PC-9 (cell line): ENCODE measurements around the gene FLT3. TPM values are rescaled to one million over a fixed set of nuclear protein-coding genes. Genes with fewer than 3 reads are reported as not detected.

ENCODE experiments used
- BruUV-seq: library from RNA; stranded (reverse); fragments of 400-500 nt; replicated peaks from 2 replicates; lab custom pipeline; 2021; lab: Mats Ljungman, UMichigan
- CTCF ChIA-PET: fragments of 300-600 bp; sonication (Branson Sonifier 250); formaldehyde crosslinking; loops from one replicate; lab custom pipeline; 2022; ENCODE audit warnings: antibody characterized with exemption; lab: Charles Lee
- POLR2A ChIA-PET: fragments of 300-600 bp; sonication (Branson Sonifier 250); formaldehyde crosslinking; loops from one replicate; lab custom pipeline; 2022; ENCODE audit warnings: antibody characterized with exemption; ENCODE audit not compliant: unreplicated experiment; lab: Charles Lee
- DNase-seq, 2 experiments: peaks; one replicate each; pipeline versions ENCODE4 v3.0.0 to v3.0.0-alpha.2; 2015 to 2022; ENCODE audit warnings: mixed read lengths in 1 of 2
- H2AFZ ChIP-seq: fragments of 200-600 bp; sonication (generic); 2 replicates; pipeline ENCODE4 v1.8.1; 2017; ENCODE audit warnings: antibody characterized with exemption
- H3F3A ChIP-seq: fragments of 200-600 bp; sonication (generic); 2 replicates; pipeline ENCODE4 v1.8.1; 2017; ENCODE audit warnings: antibody characterized with exemption, mild to moderate bottlenecking, low read depth; ENCODE audit not compliant: insufficient read depth
- H3K27ac ChIP-seq: fragments of 200-600 bp; sonication (generic); 2 replicates; pipeline ENCODE4 v1.6.1; 2016; ENCODE audit warnings: mixed run types
- H3K27me3 ChIP-seq: fragments of 200-600 bp; sonication (generic); 2 replicates; pipeline ENCODE4 v1.6.1; 2016; ENCODE audit warnings: low read depth, mixed run types; ENCODE audit not compliant: insufficient read depth
- H3K36me3 ChIP-seq: fragments of 200-600 bp; sonication (generic); 2 replicates; pipeline ENCODE4 v1.6.1; 2016; ENCODE audit warnings: low read depth, mixed run types
- H3K4me1 ChIP-seq: fragments of 200-600 bp; sonication (generic); replicated peaks from 2 replicates; pipeline ENCODE4 v1.6.1; 2016; ENCODE audit warnings: mixed run types; ENCODE audit not compliant: insufficient read depth
- H3K4me2 ChIP-seq: fragments of 200-600 bp; sonication (generic); 2 replicates; pipeline ENCODE4 v1.6.1; 2017; ENCODE audit warnings: mixed run types
- H3K4me3 ChIP-seq: fragments of 200-600 bp; sonication (generic); 2 replicates; pipeline ENCODE4 v1.6.1; 2016; ENCODE audit warnings: mixed run types
- H3K79me2 ChIP-seq: fragments of 200-600 bp; sonication (generic); 2 replicates; pipeline ENCODE4 v1.6.1; 2017; ENCODE audit warnings: low read depth, mixed run types
- H3K9me2 ChIP-seq: fragments of 200-600 bp; sonication (generic); 2 replicates; pipeline ENCODE4 v1.8.1; 2017; ENCODE audit warnings: mild to moderate bottlenecking; ENCODE audit not compliant: insufficient read depth
- H3K9me3 ChIP-seq: fragments of 200-600 bp; sonication (generic); 2 replicates; pipeline ENCODE4 v1.8.1; 2016; ENCODE audit warnings: low read depth; ENCODE audit not compliant: insufficient read depth
- H4K20me1 ChIP-seq: fragments of 200-600 bp; sonication (generic); 2 replicates; pipeline ENCODE4 v1.8.1; 2017; ENCODE audit not compliant: insufficient read depth
- EZH2 ChIP-seq: fragments of 200-600 bp; sonication (generic); IDR thresholded peaks from 2 replicates; pipeline ENCODE4 v1.8.0; 2017; ENCODE audit warnings: antibody characterized with exemption, low read depth
- intact Hi-C: fragments of 100-400 bp; cut with micrococcal nuclease; formaldehyde crosslinking; loops from one replicate; pipeline ENCODE4 v1.10.0; 2022; ENCODE audit not compliant: unreplicated experiment
- total RNA-seq: library from RNA; stranded (reverse); gene quantifications from 2 replicates; pipeline ENCODE4 v1.2.3, GENCODE V29; 2021
- TF ChIP-seq, protein P1 (sequence below): fragments of 200-600 bp; sonication (generic); conservative IDR thresholded peaks from 2 replicates; pipeline ENCODE4 v1.6.1; 2017; ENCODE audit warnings: mixed run types, antibody characterized with exemption, mild to moderate bottlenecking, moderate library complexity

The FLT3 gene
- total RNA-seq, 1 experiment from 2014 or later, result not detected

DNA sequence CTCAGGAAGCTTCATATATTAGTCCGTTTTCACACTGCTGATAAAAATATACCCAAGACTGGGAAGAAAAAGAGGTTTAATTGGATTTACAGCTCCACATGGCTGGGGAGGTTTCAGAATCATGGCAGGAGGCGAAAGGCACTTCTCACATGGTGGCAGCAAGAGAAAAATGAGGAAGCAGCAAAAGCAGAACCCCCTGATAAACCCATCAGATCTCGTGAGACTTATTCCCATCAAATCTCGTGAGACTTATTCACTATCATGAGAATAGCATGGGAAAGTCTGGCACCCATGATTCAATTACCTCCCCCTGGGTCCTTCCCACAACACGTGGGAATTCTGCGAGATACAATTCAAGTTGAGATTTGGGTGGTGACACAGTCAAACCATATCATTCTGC lies 23.1 kb downstream of the FLT3 start:
- intact Hi-C loops, result no loop called here
- peaks cover 37% of the 10 kb centered on the region for H3K27me3 ChIP-seq
- H3K9me2 ChIP-seq, result no peaks in the 10 kb centered on the region
- H3F3A ChIP-seq, result no peaks in the 10 kb centered on the region
- no peak overlapping the region for H2AFZ ChIP-seq
- ChIA-PET CTCF (no interaction called here), POLR2A (no interaction called here)
- no peaks in the 10 kb centered on the region for H3K79me2 ChIP-seq
- no peaks in the 10 kb centered on the region for H4K20me1 ChIP-seq
- H3K4me3 ChIP-seq, result no peak overlapping the region
- TF ChIP-seq EZH2, result no peak
- TF ChIP-seq, protein P1, sequence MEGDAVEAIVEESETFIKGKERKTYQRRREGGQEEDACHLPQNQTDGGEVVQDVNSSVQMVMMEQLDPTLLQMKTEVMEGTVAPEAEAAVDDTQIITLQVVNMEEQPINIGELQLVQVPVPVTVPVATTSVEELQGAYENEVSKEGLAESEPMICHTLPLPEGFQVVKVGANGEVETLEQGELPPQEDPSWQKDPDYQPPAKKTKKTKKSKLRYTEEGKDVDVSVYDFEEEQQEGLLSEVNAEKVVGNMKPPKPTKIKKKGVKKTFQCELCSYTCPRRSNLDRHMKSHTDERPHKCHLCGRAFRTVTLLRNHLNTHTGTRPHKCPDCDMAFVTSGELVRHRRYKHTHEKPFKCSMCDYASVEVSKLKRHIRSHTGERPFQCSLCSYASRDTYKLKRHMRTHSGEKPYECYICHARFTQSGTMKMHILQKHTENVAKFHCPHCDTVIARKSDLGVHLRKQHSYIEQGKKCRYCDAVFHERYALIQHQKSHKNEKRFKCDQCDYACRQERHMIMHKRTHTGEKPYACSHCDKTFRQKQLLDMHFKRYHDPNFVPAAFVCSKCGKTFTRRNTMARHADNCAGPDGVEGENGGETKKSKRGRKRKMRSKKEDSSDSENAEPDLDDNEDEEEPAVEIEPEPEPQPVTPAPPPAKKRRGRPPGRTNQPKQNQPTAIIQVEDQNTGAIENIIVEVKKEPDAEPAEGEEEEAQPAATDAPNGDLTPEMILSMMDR, result no peak
- H3K9me3 ChIP-seq, result no peaks in the 10 kb centered on the region
- BruUV-seq, result no TSS peak
- no peak for DNase-seq
- H3K4me2 ChIP-seq, result no peak overlapping the region
- no peak overlapping the region for H3K27ac ChIP-seq
- no peaks in the 10 kb centered on the region for H3K4me1 ChIP-seq
- no peaks in the 10 kb centered on the region for H3K36me3 ChIP-seq

DNA sequence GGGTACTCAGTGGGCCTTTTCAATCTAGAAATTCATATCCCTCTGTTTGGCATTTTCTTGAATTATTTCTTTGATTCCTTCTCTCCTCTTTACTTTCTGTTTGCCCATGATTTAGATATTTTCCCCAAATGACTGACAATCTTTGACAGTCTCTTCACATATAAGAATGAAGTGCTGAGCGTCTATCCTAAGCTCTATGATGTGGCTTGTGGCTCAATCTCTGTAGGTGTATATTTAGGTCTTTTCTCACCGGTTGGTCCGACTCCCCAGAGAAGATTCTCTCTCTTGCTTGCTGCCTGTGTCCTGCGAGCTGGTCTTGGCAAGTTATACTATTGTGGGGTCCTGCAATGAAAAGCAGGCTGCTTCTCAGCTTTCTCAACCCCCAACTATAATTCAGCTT lies 29.0 kb downstream of the FLT3 start:
- Histone ChIP-seq H3K9me2 (no peaks in the 10 kb centered on the region), H3K27me3 (peaks cover 73% of the 10 kb centered on the region), H3K79me2 (no peaks in the 10 kb centered on the region), H3K27ac (no peak overlapping the region), H3K4me1 (no peaks in the 10 kb centered on the region), H3K36me3 (no peaks in the 10 kb centered on the region), H2AFZ (no peak overlapping the region), H3F3A (no peaks in the 10 kb centered on the region), H3K4me3 (no peak overlapping the region), H4K20me1 (no peaks in the 10 kb centered on the region), H3K9me3 (no peaks in the 10 kb centered on the region; the same call in 1 of the 2 replicates), H3K4me2 (no peak overlapping the region)
- DNase-seq, result no peak
- BruUV-seq, result no TSS peak
- POLR2A ChIA-PET, result no interaction called here
- no peak for TF ChIP-seq EZH2
- TF ChIP-seq, protein P1, result no peak
- CTCF ChIA-PET, result no interaction called here
- intact Hi-C loops, result no loop called here

DNA sequence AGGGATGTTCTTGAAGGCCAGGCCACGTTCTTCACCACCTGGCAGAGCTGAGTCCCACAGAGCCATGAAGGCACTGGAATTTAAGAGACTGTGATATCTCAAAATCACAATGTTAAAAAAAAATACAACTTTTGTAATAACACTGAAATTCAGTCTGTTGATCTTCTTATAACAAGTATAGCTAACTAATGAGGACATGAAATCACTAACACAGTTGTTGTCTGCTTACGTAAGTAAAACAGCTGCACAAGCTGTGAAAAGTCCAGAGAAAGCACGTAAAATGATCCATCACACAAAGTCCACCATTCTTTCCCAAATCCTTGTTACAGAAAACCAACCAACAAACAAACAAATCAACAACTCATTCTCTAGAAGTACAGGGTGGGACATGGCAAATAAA lies 32.9 kb downstream of the FLT3 start:
- no peaks in the 10 kb centered on the region for H3K9me2 ChIP-seq
- H2AFZ ChIP-seq, result no peak overlapping the region
- intact Hi-C loops, result no loop called here
- H3K9me3 ChIP-seq, result no peaks in the 10 kb centered on the region; the same call in 1 of the 2 replicates
- no peaks in the 10 kb centered on the region for H3F3A ChIP-seq
- H3K4me2 ChIP-seq, result no peak overlapping the region
- no peaks in the 10 kb centered on the region for H3K79me2 ChIP-seq
- no peak for TF ChIP-seq EZH2
- TF ChIP-seq, protein P1, result no peak
- H3K4me1 ChIP-seq, result no peaks in the 10 kb centered on the region
- H3K27me3 ChIP-seq, result peaks cover 46% of the 10 kb centered on the region
- no TSS peak for BruUV-seq
- H3K36me3 ChIP-seq, result no peaks in the 10 kb centered on the region
- no peak for DNase-seq
- H4K20me1 ChIP-seq, result no peaks in the 10 kb centered on the region
- no peak overlapping the region for H3K4me3 ChIP-seq
- ChIA-PET CTCF (no interaction called here), POLR2A (no interaction called here)
- no peak overlapping the region for H3K27ac ChIP-seq
